Activated CD8-positive, alpha-beta memory T cell treated with anti-CD3 and anti-CD28 coated beads, Interleukin-2, amount 50 U/mL, for 1 hour (primary cell): Measurements from ENCODE around the gene ADGRF5.
A peak's percentile ranks its signal among the peaks of the same experiment; 100 is the strongest.
"Not testable (repeated sequence)": the region's sequence is repeated elsewhere in the genome, so short reads cannot be mapped to it uniquely, and the experiment has no call there.

Experiments used
- DNase-seq: peaks from one replicate; pipeline ENCODE4 v3.0.0-alpha.2; 2020; ENCODE audit errors: extremely low read depth

ADGRF5 gene

DNA sequence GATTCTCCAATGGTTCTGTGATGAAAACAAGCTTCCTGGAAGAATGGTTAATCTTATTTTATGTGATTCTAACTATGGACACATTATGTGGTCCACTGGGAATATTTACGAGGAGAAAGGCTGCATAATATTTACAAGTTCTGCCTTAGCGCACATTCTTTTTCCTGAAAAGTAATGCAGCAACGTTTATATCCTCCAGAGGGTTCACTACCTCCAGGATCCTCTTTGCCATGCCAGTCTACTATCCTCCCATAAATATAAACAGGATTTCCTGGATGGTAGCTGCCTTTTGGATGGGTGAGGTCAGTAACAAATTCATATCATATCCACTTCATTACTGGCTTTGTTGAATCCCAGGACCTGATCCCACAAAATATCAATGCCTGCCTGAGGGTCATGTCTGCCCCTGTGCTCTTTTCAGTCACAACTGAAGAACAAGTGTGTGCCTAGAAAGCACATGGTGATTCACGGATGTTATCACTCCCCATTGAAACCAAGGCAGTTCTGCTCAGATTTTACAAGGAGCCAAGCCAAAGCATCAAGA is 30.4 kb downstream of the ADGRF5 start:
- DNase-seq: no peak

DNA sequence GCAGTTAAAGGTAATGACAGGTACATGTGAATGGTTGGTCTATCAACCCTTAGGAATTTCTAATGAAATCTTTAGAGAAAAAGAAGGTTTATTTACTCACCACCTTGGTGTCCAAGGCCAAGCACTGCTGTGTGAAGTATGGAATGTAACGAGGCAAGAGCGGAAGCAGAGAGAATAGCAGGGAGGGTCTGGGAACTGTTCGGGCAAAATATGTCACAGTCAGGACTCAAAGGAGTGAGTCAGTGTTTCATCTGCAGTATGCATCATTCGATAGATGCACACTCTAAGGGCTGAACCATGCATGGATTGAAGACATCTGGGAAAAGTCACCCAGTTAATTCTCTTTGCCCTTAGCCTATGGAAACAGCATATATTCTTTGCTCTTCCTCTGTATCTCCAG is 33.2 kb downstream of the ADGRF5 start:
- DNase-seq: no peak

DNA sequence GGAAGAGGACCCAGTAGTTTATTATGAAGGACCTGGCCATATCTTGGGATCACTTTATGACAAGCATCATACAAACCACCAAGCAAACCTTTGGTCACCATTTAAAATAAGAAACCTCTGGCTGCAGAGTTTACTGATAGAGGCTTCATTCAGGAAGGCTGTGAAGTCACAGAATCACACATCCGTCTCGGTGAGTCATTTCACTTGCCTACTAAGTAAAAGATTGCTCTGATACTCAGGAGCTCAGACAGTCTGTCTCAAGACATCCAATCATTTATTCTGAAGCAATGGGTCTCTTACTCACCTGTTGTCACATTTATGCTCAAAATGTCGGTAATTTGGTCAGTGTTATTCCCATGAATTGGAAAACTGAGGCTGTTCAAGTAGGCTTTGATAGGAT is 33.7 kb downstream of the ADGRF5 start:
- no peak for DNase-seq

DNA sequence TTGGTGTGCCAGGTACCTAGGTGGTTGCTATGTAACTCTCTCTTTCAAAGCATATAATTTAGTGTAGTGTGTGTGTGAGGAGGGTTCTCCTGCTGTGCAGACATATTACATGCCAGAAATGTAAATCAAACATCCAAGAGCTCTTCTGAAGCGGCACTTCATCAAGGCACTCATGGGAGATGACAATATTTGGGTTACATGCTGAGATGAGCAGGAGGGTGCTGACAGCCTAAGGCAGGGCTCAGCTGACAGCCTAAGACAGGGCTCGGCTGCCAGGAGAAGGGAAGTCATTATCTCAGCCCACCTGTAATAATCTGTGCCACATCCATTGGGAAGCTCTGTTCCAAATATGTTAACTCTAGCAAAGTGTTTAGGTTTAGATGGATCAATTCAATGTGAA is 39.1 kb downstream of the ADGRF5 start:
- DNase-seq: no peak

DNA sequence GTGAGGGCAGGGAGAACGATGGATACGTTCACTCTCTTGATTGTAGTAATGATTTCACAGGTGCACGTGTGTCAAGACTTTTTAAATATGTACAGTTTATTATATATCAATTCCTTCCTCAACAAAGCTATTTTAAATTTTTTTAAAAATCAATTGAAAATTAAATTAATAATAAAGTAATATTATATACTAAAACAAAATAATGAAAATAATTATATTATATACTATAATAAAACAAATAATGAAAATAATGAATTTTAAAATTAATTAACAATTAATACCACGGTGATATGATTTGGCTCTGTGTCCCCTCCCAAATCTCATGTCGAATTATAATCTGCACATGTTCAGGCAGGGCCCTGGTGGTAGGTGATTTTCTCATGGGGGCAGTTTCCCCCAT is 42.7 kb downstream of the ADGRF5 start:
- DNase-seq: no peak

DNA sequence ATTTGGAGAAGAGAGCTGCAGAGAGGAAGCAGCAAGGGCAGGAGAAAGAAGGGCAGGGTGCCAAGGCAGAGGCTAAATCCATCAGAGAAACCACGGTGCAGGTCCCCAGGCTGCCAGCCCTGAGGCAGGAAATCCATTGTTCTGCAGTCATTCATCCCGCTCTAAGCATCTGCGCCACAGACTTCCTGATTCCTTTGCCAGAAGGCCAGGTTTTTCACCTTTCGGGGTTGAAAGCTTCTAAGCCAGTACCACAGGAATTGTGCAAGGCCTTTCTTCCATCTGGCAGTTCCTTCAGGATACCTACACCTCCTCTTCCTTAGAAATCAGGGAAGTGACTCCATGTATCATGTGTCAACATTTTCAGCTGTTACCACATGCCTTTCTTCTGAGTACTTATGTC is 45.6 kb downstream of the ADGRF5 start:
- DNase-seq: no peak

DNA sequence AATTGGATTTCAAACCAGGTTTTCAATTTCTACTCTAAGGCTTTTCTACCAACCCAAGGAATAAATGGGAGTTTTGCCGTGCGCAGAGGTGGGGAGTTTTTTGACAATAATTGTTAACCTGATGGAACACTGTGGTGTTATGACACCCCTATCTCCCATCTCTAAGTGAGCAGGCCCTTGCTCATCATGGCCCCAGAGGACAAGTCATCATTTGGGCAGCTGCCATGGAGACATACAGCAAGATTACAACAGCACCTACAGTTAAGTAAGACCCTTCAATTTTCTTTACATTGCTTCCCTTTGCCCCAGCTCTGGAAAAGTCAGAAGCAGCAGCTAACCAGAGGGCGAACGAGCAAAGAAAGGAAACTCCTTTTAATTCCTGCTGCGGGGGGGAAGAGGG is 54.3 kb downstream of the ADGRF5 start:
- no peak for DNase-seq

DNA sequence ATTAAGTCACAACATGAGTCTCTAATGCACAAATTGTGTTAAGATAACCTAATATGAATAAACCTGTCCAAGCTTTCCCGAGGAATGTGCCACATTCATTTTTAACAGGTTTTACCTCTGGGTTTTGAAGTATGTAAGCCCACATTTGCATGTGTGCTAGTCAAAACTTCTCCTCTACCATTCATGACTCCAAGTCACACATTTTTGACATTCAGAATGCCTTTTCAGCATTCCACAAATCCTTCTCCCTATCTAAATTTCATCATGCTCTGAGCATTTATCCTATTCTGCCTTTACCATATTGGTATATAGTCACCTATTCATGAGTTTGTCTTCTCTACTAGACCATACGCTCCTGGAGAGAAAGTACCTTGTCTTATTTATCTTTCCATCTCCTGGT is 56.5 kb downstream of the ADGRF5 start:
- DNase-seq: no peak

DNA sequence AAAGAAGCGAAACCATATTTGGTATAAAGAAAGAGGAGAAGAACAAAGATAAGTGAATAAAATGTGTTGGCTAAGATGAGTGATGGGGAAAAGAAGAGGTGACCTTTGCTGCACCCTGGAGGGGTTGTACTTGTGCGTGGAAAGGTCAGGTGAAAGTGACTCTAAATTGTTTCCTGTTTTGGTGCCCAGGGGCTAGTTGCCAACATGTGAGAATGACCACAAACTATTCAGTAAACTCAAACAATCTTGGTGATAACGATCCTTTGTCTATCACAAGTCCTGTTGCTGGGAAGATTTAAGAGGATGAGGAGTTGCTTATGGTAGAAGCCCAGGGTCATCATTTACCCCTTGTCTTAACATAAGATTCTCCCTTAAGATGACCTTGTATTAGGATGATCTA is 57.9 kb downstream of the ADGRF5 start:
- no peak for DNase-seq

DNA sequence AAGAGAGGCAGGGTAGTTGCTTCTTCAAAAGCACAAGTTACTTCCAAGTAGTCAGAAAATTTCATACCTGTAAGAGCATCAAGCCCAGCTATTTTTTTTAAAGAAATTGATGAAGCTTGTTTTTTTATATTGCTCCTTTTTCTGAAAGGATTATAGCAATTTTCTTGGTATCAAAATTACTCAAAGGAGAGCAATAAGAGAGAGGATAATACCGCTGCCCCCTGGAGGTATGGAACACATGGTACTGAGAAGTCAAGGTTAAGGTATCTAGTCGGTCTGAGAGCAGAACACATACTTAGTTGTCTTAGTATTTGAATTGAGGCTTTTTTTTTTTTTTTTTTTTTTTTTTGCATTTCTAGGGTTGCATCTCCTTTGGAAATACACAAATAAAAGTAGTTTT is 59.4 kb downstream of the ADGRF5 start:
- DNase-seq: no peak

DNA sequence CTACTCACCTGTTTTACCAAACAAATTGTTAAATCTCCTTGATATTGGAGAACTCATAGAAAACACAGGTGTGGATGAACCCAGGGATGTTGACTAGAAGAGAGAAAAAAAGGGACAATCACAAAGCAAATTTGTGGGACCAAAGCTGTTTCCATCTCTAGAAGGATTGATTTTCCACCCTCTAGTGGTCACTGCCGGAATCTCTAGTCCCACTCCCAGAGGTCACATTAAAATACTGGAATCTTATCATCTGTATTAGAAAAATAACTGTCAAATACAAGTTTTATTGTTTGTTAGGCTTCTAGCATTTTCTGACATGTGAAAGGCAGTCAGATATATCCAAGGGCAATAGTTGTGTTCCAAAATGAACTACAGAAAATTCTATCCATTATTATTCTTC is 65.8 kb downstream of the ADGRF5 start:
- DNase-seq: not testable (repeated sequence)

DNA sequence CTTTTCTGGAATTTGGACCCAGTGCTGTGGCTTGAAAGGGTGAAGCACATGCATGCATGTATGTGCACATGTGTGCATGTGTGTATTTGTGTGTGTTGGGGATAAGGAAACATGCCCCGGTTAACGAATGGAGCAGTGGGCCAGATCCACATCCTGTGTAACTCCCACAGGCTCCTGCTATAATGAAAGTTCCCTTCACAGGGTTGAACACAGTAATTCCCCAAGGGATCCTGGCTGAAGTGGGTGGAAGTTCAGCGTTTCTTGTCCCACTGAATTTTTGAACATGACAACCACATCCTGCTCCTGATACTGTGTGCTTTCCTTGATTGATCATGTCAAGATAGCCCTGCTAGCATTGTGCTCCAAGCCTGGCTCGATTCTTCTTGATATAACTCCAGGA is 70.2 kb downstream of the ADGRF5 start:
- not testable (repeated sequence) for DNase-seq

DNA sequence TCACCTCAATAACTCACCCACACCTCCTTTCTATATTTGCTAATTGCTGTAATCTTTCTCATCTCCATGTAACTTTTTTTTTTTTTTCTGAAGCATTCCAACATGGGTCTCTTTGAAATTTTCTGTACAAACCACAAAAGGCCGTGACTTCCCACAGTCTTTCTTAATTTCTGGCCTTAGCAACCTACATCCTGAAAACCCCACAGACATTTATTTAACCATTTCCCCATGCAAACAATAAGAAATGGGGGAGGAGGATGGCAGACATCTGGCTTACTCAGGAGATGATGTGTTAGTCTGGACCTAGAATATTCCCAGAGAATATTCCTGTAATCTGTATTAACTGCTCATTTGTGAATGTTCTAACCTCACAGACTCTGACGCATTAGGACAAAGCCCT is 70.9 kb downstream of the ADGRF5 start:
- no peak for DNase-seq

DNA sequence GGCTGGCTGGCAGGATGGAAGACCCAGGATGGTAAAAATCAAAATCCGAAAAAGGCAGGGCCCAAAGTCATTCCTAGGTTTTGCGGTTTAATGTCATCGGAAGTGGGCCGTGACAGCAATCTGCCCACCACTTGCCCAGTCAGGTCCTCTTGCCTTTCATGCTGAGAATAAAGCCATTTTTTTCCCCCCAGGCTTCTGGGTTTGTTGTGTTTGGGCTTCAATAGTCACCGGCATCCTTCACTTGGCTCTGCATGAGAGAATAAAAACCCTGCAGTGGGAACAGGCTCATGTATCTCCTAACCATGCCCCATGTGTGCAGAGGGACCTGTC is 72.4 kb downstream of the ADGRF5 start:
- no peak for DNase-seq

DNA sequence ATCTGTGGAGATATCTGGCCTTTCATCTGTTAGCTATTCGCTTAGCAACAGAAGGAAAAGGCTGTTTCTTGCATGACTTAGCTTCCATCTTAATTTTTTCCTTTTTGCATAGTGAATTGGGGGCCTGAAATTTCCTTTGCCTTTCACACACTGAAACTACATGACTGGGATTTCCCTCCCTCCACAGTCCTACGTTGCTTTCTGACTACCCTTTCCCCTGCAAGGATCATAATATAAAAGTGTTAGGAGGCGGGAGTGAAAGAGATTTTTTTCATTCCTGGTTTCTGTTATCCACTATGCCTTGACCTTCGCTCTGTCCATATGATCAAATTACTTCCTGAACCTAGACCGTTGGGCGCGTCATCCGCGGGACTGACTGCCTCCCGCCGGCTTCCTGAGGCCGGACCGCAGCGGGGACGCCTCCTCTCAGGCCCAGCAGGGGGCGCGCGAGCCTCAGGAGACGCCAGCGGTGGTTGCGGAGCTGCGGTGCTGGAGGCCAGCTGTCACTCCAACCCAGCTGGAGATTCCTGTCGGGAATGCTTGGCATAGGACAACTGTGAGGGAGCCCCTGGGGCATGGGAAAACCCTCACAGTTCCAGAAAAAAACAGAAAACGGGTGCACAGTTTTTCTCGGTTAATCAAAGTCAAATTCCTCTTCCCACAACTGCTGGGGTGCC is 72.9 kb downstream of the ADGRF5 start:
- peak; percentile 3 for DNase-seq

DNA sequence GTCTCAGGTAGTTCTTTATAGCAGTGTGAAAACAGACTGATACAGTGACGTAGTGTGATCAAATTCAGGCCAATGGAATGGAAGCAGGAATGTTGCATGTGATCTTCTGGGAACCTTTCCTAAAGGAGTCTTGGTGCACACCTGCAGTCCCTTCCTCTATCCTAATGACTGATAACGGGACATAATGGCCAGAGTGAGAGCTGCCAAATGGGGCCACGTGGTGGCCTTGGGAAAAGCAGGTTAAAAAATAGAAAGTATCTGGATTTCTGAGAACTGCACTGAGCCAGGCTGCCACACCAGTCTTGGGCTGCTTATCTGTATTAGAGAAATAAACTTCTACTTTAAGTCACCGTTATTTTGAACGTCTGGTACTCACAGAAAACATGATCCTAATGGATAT is 76.6 kb downstream of the ADGRF5 start:
- no peak for DNase-seq

DNA sequence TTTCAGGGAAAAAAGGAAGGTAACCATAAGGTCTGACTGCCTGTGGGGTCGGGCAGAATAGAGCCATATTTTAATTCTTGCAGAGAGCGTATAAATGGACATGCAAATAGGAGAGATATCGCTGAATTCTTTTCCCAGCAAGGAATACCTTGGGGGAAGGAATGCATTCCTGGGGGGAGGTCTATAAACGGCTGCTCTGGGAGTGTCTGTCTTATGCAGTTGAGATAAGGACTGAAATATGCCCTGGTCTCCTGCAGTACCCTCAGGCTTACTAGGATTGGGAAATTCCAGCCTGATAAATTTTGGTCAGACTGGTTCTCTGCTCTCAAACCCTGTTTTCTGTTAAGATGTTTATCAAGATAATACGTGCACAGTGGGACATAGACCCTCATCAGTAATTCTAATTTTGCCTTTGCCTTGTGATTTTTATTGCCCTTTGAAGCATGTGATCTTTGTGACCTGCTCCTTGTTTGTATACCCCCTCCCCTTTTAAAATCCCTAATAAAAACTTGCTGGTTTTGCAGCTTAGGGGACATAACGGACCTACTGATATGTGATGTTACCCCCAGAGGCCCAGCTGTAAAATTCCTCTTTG is 79.4 kb downstream of the ADGRF5 start:
- not testable (repeated sequence) for DNase-seq

DNA sequence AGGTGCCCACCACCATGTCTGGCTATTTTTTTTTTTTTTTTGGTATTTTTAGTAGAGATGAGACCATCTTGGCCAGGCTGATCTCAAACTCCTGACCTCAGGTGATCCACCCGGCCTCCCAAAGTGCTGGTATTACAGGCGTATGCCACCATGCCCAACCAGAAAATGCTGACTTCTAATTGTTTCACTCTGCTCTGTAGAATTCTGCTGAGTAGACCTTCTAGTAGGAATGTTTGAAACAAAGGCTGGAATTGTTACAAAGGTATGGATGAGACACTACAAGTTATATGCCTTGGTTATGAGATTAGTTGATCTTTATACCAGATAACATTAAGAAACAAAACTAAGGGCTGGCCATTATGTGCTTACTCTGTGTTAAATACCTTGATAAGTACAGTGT is 83.7 kb downstream of the ADGRF5 start:
- no peak for DNase-seq

DNA sequence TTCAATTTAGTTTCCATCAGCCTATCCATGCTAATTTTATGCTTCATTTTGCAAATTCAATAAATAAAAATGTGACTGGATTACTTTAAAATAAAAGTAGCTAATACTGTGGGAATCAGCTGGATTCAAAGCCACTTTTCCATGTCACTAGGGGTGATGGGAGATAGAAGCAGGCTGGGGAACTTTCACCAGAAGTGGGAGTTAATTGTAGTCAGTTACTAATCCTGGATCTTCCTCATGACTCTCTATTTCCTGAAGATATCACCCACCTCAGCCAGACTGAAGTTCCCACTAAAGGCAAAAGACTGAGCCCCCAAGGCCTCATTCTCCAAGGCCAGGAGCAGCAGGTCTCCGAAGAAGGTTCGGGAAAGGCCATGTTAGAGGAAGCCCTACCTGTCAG is 86.7 kb downstream of the ADGRF5 start:
- DNase-seq: not testable (repeated sequence)

DNA sequence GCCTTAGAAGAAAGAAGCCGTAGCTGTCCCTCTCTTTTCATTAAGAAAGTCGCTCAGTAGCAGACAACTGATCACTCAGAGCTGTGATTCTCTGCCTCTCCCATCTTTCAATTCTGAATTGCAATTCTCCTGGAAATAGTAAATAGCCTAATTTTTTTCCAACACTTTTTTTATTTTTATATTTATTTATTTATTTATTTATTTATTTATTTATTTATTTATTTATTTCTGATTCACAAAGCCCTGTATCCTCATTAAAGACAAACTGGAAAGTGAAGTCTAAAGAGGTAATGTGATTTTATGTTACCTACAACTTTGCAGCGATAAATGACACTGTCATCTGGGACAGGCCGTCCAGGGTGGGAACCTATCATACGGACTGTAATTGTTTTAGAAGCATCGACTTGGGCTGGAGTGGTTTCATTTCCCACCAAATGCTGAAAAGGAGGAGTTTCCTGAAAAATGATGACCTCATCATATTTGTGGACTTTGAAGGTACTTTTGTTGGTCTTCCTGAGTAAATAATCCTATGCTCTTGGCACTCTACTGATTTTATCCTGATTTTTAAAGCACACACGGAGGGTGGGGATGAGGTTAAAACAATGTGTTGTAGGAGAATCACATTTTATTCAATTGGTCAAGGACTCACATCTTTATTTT is 87.4 kb downstream of the ADGRF5 start:
- not testable (repeated sequence) for DNase-seq

DNA sequence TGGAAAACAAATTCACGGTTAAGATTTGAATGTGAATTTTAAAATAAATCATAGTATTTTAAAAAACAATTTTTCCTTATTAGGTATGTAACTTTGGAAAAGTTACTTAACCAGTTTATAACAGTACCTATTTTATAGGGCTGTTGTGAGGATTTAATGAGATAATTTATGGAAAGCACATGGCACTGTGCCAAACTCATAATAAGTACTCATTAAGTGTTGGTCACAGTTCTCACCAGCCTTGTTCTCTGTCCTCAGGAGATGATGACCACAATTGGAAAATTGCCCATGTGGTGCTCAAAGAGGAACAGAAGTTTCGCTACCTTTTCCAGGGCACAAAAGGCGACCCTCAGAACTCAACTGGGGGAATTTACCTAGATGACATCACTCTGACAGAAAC is 88.9 kb downstream of the ADGRF5 start:
- no peak for DNase-seq

DNA sequence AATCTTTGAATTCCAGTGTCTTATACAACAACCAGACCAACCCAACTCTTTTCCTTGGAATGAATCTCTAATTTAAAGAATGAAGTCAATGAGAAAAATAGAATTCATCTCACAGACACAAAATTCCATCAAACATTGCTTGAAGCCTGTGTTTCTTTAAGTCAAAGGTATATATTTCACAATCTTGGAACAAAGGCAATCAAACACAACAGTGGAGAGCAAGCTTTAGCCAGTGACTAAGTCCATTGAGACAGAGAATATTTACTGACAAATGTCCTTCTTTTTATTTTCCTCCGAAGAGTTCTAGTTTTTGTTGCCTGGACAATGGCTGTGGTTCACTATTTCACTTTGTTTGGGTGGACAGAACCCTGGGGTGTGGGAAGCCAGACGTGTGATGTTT is 92.8 kb downstream of the ADGRF5 start:
- DNase-seq: no peak

DNA sequence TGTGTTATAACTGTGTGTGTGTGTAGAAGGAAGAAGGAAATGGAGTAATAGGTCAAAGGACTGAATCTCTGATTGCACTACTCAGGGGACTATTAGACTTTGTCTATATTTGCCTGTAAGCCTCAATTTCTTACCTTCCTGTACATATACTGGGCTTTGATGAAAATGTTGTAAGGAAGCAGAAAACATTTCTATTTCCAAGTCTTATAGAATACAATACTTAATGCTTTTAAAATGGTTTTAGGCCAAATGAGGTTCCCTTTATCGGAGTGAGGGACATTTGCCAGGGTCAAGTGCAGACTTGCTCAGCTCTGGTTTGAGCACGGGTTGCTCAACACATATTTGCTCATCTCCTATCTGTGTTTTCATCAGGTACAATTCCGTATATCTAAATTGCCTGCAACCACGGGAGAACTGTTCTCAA is 100.3 kb downstream of the ADGRF5 start:
- DNase-seq: no peak
